Activated T-helper 17 cell treated with anti-CD3 and anti-CD28 coated beads, Interleukin-2, amount 50 U/mL, for 72 hours (primary cell): ENCODE results near the gene GATAD1. TPM values are rescaled to one million over a fixed set of nuclear protein-coding genes. Genes with fewer than 3 reads are reported as not detected.

ENCODE experiments used
- ATAC-seq: fragments of 150-1000 bp; cut with Tn5 transposase; replicated peaks from 2 replicates; pipeline ENCODE4 v1.10.0; 2021; ENCODE audit warnings: mild to moderate bottlenecking, moderate library complexity
- H3K27ac Mint-ChIP-seq: one replicate; pipeline ENCODE4 v1.8.0; 2022; ENCODE audit warnings: mixed read lengths
- H3K27me3 Mint-ChIP-seq: one replicate; pipeline ENCODE4 v1.8.0; 2022; ENCODE audit warnings: mixed read lengths
- H3K36me3 Mint-ChIP-seq: one replicate; pipeline ENCODE4 v1.8.0; 2022; ENCODE audit warnings: low read depth, mild to moderate bottlenecking, mixed read lengths
- H3K4me1 Mint-ChIP-seq: one replicate; pipeline ENCODE4 v1.8.0; 2022; ENCODE audit warnings: mixed read lengths
- H3K4me3 Mint-ChIP-seq: one replicate; pipeline ENCODE4 v1.8.0; 2022; ENCODE audit warnings: mild to moderate bottlenecking, mixed read lengths
- H3K9me3 Mint-ChIP-seq: one replicate; pipeline ENCODE4 v1.8.0; 2022; ENCODE audit warnings: mixed read lengths
- total RNA-seq, 2 donors: library from RNA; stranded (reverse); gene quantifications; one replicate each; pipeline ENCODE4 v1.2.3, GENCODE V29; 2022

The GATAD1 gene
- total RNA-seq, 2 donors from 2014 or later: 16.1 to 24.3 TPM

- peak; percentile 62 for ATAC-seq
These were observed 38.1 kb downstream of the GATAD1 start for GRCh38 chr7:92485267-92485892.

GRCh38 chr7:92485974-92486373 lies 38.7 kb downstream of the GATAD1 start:
- no peaks in the 10 kb centered on the region for H3K9me3 Mint-ChIP-seq
- no peaks in the 10 kb centered on the region for H3K27me3 Mint-ChIP-seq
- H3K36me3 Mint-ChIP-seq: peaks cover 49% of the 10 kb centered on the region
- H3K4me3 Mint-ChIP-seq: no peak overlapping the region
- no peak for ATAC-seq
- H3K4me1 Mint-ChIP-seq: no peaks in the 10 kb centered on the region
- H3K27ac Mint-ChIP-seq: peak overlapping the region; percentile 20

More at GRCh38 chr7:92485267-92485892, 38.1 kb downstream of the GATAD1 start:
- no peaks in the 10 kb centered on the region for H3K27me3 Mint-ChIP-seq
- H3K4me3 Mint-ChIP-seq: no peak overlapping the region
- no peaks in the 10 kb centered on the region for H3K4me1 Mint-ChIP-seq
- peaks cover 43% of the 10 kb centered on the region for H3K36me3 Mint-ChIP-seq
- H3K27ac Mint-ChIP-seq: no peak overlapping the region
- no peaks in the 10 kb centered on the region for H3K9me3 Mint-ChIP-seq

- Mint-ChIP-seq H3K36me3 (peaks cover 67% of the 10 kb centered on the region), H3K4me3 (no peak overlapping the region), H3K4me1 (no peaks in the 10 kb centered on the region), H3K27ac (no peak overlapping the region), H3K9me3 (no peaks in the 10 kb centered on the region), H3K27me3 (no peaks in the 10 kb centered on the region)
- no peak for ATAC-seq
These were observed 40.5 kb downstream of the GATAD1 start for GRCh38 chr7:92487804-92488203.

- Mint-ChIP-seq H3K36me3 (peaks cover 82% of the 10 kb centered on the region), H3K27ac (peak overlapping the region; percentile 65), H3K4me3 (no peak overlapping the region), H3K27me3 (no peaks in the 10 kb centered on the region), H3K9me3 (no peaks in the 10 kb centered on the region), H3K4me1 (no peaks in the 10 kb centered on the region)
- ATAC-seq: no peak
These were observed 42.4 kb downstream of the GATAD1 start for GRCh38 chr7:92489634-92490033.

- Mint-ChIP-seq H3K4me3 (no peak overlapping the region), H3K36me3 (peaks cover 88% of the 10 kb centered on the region), H3K27ac (no peak overlapping the region), H3K4me1 (no peaks in the 10 kb centered on the region), H3K27me3 (no peaks in the 10 kb centered on the region), H3K9me3 (no peaks in the 10 kb centered on the region)
- ATAC-seq: no peak
These were observed 49.6 kb downstream of the GATAD1 start for GRCh38 chr7:92496876-92497275.

GRCh38 chr7:92498557-92498956 lies 51.3 kb downstream of the GATAD1 start:
- no peaks in the 10 kb centered on the region for H3K27me3 Mint-ChIP-seq
- H3K4me3 Mint-ChIP-seq: no peak overlapping the region
- H3K36me3 Mint-ChIP-seq: peaks cover 75% of the 10 kb centered on the region
- H3K9me3 Mint-ChIP-seq: no peaks in the 10 kb centered on the region
- H3K4me1 Mint-ChIP-seq: no peaks in the 10 kb centered on the region
- ATAC-seq: peak; percentile 60
- H3K27ac Mint-ChIP-seq: peak overlapping the region; percentile 3

- no peaks in the 10 kb centered on the region for H3K9me3 Mint-ChIP-seq
- no peak for ATAC-seq
- no peaks in the 10 kb centered on the region for H3K27me3 Mint-ChIP-seq
- no peaks in the 10 kb centered on the region for H3K4me1 Mint-ChIP-seq
- no peak overlapping the region for H3K4me3 Mint-ChIP-seq
- peaks cover 58% of the 10 kb centered on the region for H3K36me3 Mint-ChIP-seq
- H3K27ac Mint-ChIP-seq: no peak overlapping the region
These were observed 56.5 kb downstream of the GATAD1 start for GRCh38 chr7:92503767-92504166.

GRCh38 chr7:92504563-92504962 lies 57.3 kb downstream of the GATAD1 start:
- H3K27me3 Mint-ChIP-seq: no peaks in the 10 kb centered on the region

GRCh38 chr7:92506363-92506762 lies 59.1 kb downstream of the GATAD1 start:
- Mint-ChIP-seq H3K9me3 (no peaks in the 10 kb centered on the region), H3K27me3 (no peaks in the 10 kb centered on the region), H3K27ac (peak overlapping the region; percentile 10), H3K36me3 (peaks cover 49% of the 10 kb centered on the region), H3K4me1 (no peaks in the 10 kb centered on the region), H3K4me3 (no peak overlapping the region)
- ATAC-seq: no peak

More at GRCh38 chr7:92504563-92504962, 57.3 kb downstream of the GATAD1 start:
- ATAC-seq: no peak
- Mint-ChIP-seq H3K27ac (no peak overlapping the region), H3K36me3 (peaks cover 58% of the 10 kb centered on the region), H3K4me1 (no peaks in the 10 kb centered on the region), H3K4me3 (no peak overlapping the region), H3K9me3 (no peaks in the 10 kb centered on the region)

GRCh38 chr7:92508946-92509345 lies 61.7 kb downstream of the GATAD1 start:
- Mint-ChIP-seq H3K4me3 (no peak overlapping the region), H3K27me3 (no peaks in the 10 kb centered on the region), H3K27ac (no peak overlapping the region), H3K9me3 (no peaks in the 10 kb centered on the region), H3K36me3 (peaks cover 46% of the 10 kb centered on the region), H3K4me1 (no peaks in the 10 kb centered on the region)
- no peak for ATAC-seq

Other genes with a start within 250 kb of the GATAD1 start
- 10 to 100 TPM; 33.2 to 40.6 TPM for gene KRIT1, start 201.6 kb upstream of the GATAD1 start, total RNA-seq
- 10 to 100 TPM; 38.6 to 39.9 TPM for gene ANKIB1, start 201.5 kb upstream of the GATAD1 start, total RNA-seq
- gene ERVW-1, start 30.5 kb downstream of the GATAD1 start, total RNA-seq: not detected
- gene PEX1, start 81.0 kb downstream of the GATAD1 start, total RNA-seq: 10 to 100 TPM; 10.9 to 12.8 TPM
- gene RBM48, start 81.3 kb downstream of the GATAD1 start, total RNA-seq: 10 to 100 TPM; 16.7 to 18.9 TPM
- 10 to 100 TPM; 27.9 to 31.4 TPM for gene FAM133B, start 142.9 kb downstream of the GATAD1 start, total RNA-seq